Body of pancreas (tissue), 4 donors: ENCODE data around the gene STXBP1. TPM values are rescaled to one million over a fixed set of nuclear protein-coding genes. Genes with fewer than 3 reads are reported as not detected.

Source experiments
- ATAC-seq: fragments of 150-250 bp; one replicate; pipeline ENCODE4 v1.9.1; 2016
- DNase-seq, 4 donors: peaks; one replicate each; pipeline ENCODE4 v3.0.0-alpha.2; 2019
- H3K27ac ChIP-seq, 4 donors: fragments of 200-600 bp; sonication (generic); 1 replicate in 3 of 4; 2 replicates in 1 of 4; pipeline versions ENCODE4 v1.5.1 to v1.6.1; 2016 to 2019; ENCODE audit warnings: mild to moderate bottlenecking in 1 of 4, mixed read lengths in 1 of 4, moderate library complexity in 1 of 4
- H3K27me3 ChIP-seq, 2 donors: fragments of 200-600 bp; sonication (generic); one replicate each; pipeline ENCODE4 v1.6.0; 2016; ENCODE audit warnings: mild to moderate bottlenecking in 1 of 2
- H3K36me3 ChIP-seq, 2 donors: fragments of 200-600 bp; sonication (generic); replicated peaks in 1 of 2; 2 replicates each; pipeline ENCODE4 v1.5.1; 2016; ENCODE audit warnings: low read depth in 2 of 2; ENCODE audit not compliant: insufficient read depth in 1 of 2
- H3K4me1 ChIP-seq: fragments of 200-600 bp; sonication (generic); one replicate; pipeline ENCODE4 v1.6.0; 2016
- H3K4me3 ChIP-seq, 2 donors: fragments of 200-600 bp; sonication (generic); 1 replicate in 1 of 2; 2 replicates in 1 of 2; pipeline ENCODE4 v1.5.1; 2016 to 2019
- H3K9me3 ChIP-seq, 3 donors: fragments of 200-600 bp; sonication (generic); 1 replicate in 2 of 3; 2 replicates in 1 of 3; pipeline ENCODE4 v1.5.1; 2016
- POLR2A ChIP-seq, 3 donors: fragments of 450-650 bp; IDR thresholded peaks; one replicate each; pipeline ENCODE4 v1.6.1; 2016; ENCODE audit warnings: antibody characterized with exemption in 3 of 3, mild to moderate bottlenecking in 2 of 3
- WGBS, 2 donors: methylation state at CpG; one replicate each; pipeline ENCODE4 v1.1.5; 2017; 5-methylcytosine and 5-hydroxymethylcytosine counted together
- intact Hi-C: fragments of 100-400 bp; cut with DNase I; formaldehyde crosslinking; loops from one replicate; pipeline ENCODE4 v1.15.1; 2023
- total RNA-seq, 2 donors: library from RNA; depleted of rRNA; stranded (reverse); fragments of >200 nt; gene quantifications; one replicate each; pipeline ENCODE4 v1.1.0, GENCODE V29; 2016
- TF ChIP-seq, protein P1 (sequence below), 7 experiments: fragments of 450-650 bp in 4 of 7; fragments of 200-600 bp in 3 of 7; sonication (generic) in 3 of 7; IDR thresholded peaks; one replicate each; pipeline ENCODE4 v1.5.1; 2016 to 2019; ENCODE audit warnings: antibody characterized with exemption in 7 of 7

Gene STXBP1
- total RNA-seq, 2 donors from 2014 or later = 34.5 to 39.9 TPM

DNA sequence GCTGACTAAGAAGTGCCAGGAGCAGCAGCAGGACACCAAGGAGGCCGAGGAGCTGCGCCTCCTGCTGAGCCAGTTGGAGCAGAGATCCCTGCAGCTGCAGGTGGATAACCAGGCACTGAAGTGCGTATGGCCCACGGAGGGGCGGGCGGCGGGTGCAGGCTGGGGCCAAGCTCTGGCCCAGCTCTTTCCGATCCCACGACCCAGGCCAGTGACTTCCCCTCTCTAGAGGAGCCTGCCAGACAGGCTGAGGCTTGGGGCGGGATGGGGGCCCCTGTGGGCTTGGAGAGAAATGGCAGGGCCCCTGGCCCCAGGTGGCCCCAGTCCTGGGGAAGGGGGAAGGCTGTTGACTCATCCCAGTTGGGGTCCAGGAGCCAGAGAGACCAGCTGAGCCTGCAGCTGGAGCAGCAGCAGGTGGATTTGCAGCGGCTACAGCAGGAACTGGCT is 99.8 kb downstream of the STXBP1 start:
- ATAC-seq (no peak), DNase-seq (no peak)
- no peak overlapping the region for H3K27ac ChIP-seq
- H3K27me3 ChIP-seq = no peaks in the 10 kb centered on the region
- no peak overlapping the region for H3K4me3 ChIP-seq
- no peaks in the 10 kb centered on the region for H3K9me3 ChIP-seq
- intact Hi-C loops = no loop called here
- 84 to 100% methylated on average over 1 to 10 of the region's 11 CpGs for WGBS, 2 donors
- TF ChIP-seq, protein P1, sequence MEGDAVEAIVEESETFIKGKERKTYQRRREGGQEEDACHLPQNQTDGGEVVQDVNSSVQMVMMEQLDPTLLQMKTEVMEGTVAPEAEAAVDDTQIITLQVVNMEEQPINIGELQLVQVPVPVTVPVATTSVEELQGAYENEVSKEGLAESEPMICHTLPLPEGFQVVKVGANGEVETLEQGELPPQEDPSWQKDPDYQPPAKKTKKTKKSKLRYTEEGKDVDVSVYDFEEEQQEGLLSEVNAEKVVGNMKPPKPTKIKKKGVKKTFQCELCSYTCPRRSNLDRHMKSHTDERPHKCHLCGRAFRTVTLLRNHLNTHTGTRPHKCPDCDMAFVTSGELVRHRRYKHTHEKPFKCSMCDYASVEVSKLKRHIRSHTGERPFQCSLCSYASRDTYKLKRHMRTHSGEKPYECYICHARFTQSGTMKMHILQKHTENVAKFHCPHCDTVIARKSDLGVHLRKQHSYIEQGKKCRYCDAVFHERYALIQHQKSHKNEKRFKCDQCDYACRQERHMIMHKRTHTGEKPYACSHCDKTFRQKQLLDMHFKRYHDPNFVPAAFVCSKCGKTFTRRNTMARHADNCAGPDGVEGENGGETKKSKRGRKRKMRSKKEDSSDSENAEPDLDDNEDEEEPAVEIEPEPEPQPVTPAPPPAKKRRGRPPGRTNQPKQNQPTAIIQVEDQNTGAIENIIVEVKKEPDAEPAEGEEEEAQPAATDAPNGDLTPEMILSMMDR (IDR thresholded peaks at IDR 0.05) = no peak
- TF ChIP-seq POLR2A (IDR thresholded peaks at IDR 0.05) = no peak
- H3K36me3 ChIP-seq = no peaks in the 10 kb centered on the region
- peaks cover 19% of the 10 kb centered on the region for H3K4me1 ChIP-seq

DNA sequence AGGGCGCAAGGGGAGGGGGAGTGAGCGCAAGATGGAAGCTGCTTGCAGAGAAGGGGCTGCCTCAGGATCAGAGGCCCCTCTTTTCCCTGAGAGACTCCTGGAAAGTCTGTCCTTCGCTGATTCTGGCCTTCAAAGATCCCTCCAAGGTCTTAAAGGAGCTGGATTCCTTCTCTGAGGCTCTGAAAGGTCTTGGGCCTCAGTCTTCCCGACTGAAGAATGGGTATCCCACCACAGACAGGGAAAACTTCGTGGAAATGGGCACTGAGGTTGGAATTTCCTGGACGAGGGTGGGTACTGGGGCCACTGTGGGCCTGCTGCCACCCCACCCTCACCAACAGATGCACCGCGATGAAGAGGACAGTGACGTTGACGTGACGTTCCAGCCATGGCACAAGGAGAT is 100.3 kb downstream of the STXBP1 start:
- H3K36me3 ChIP-seq = no peaks in the 10 kb centered on the region

DNA sequence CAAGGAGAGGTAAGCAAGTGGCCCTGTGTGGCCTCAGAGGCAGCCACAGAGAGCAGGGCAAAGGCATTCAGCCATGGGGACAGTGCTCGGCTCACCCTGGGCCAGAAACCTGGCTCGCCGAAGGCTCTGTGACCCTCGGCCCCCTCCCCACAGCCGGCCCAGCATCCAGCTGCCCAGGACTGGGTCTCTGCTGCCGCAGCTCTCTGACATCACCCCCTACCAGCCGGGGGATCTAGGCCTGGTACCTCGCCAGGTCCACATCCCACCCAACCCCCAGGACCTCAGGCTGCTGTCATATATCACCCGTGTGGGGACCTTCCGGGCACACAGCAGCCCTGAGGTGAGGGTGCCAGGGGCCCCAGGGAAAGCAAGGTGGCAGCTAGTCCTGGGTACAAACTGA is 100.8 kb downstream of the STXBP1 start:
- intact Hi-C loops = no loop called here
- DNase-seq (no peak), ATAC-seq (no peak)
- H3K27ac ChIP-seq = no peak overlapping the region
- H3K4me3 ChIP-seq = no peak overlapping the region
- no peaks in the 10 kb centered on the region for H3K27me3 ChIP-seq
- WGBS, 2 donors = 90 to 93% methylated on average over 3 to 10 of the region's 10 CpGs
- no peaks in the 10 kb centered on the region for H3K36me3 ChIP-seq
- H3K9me3 ChIP-seq = no peaks in the 10 kb centered on the region
- TF ChIP-seq POLR2A (IDR thresholded peaks at IDR 0.05) = no peak
- TF ChIP-seq, protein P1 (IDR thresholded peaks at IDR 0.05) = no peak
- peaks cover 17% of the 10 kb centered on the region for H3K4me1 ChIP-seq

More for the DNA sequence above, 100.3 kb downstream of the STXBP1 start:
- WGBS, 2 donors = 88 to 93% methylated on average over 5 to 11 of the region's 11 CpGs
- Histone ChIP-seq H3K9me3 (no peaks in the 10 kb centered on the region), H3K4me3 (no peak overlapping the region), H3K27ac (no peak overlapping the region), H3K27me3 (no peaks in the 10 kb centered on the region), H3K4me1 (peaks cover 17% of the 10 kb centered on the region)
- intact Hi-C loops = no loop called here
- DNase-seq (no peak), ATAC-seq (no peak)
- no peak for TF ChIP-seq POLR2A (IDR thresholded peaks at IDR 0.05)
- TF ChIP-seq, protein P1 (IDR thresholded peaks at IDR 0.05) = no peak

DNA sequence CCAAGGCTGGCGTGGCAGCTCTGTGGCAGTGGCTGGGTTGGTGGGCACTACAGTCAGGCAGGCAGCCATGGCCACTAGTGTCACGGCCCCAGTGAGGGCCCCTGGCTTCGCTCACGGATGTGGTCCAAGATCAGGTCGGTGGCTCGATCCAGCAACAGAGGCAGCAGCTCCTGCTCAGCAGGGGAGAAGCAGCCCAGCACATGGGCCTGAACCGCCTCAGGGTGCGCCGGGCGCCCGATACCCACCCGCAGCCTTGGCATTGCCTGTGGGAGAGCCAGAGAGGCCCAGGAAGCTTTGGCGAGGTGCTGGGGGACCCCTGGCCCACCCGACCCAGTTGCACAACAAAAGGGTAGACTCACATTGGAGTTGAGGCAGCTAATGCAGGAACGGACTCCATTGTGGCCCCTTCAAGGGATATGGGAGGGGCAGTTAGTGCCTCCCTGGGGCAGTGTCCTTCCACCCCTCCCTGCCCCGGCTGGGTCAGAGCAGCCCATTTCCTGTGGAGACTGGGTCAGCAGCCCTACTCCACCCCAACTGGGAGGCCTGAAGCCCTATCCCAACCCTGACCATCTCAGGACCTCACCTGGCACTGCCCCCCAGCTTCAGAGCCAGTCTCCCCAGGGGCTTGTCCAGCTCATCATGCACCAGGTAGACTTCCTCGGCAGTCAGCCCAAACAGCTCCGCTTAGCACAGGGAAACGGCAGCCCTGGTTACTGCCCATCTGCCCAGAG is 102.1 kb downstream of the STXBP1 start:
- H3K36me3 ChIP-seq = no peaks in the 10 kb centered on the region
- intact Hi-C loops = no loop called here
- H3K4me1 ChIP-seq = peaks cover 17% of the 10 kb centered on the region
- no peak overlapping the region for H3K4me3 ChIP-seq
- ATAC-seq = no peak
- WGBS, 2 donors = 43 to 74% methylated on average over 4 to 7 of the region's 19 CpGs
- TF ChIP-seq, protein P1 (IDR thresholded peaks at IDR 0.05) = no peak
- TF ChIP-seq POLR2A (IDR thresholded peaks at IDR 0.05) = no peak
- no peak overlapping the region for H3K27ac ChIP-seq
- no peaks in the 10 kb centered on the region for H3K27me3 ChIP-seq
- H3K9me3 ChIP-seq = no peaks in the 10 kb centered on the region
- no peak for DNase-seq
